Activated CD8-positive, alpha-beta memory T cell treated with anti-CD3 and anti-CD28 coated beads, Interleukin-2, amount 50 U/mL, for 4 hours (primary cell): ENCODE results near the gene LSR.

ENCODE experiments used
- DNase-seq: peaks from one replicate; pipeline ENCODE4 v3.0.0-alpha.2; 2020

The LSR gene

GRCh38 chr19:35248310-35249145 is at the start of gene LSR:
TSS of gene LSR (plus strand) at chr19:35249002. CDS start at chr19:35249023, 21 bp downstream.
- DNase-seq = peak; percentile 79

DNA sequence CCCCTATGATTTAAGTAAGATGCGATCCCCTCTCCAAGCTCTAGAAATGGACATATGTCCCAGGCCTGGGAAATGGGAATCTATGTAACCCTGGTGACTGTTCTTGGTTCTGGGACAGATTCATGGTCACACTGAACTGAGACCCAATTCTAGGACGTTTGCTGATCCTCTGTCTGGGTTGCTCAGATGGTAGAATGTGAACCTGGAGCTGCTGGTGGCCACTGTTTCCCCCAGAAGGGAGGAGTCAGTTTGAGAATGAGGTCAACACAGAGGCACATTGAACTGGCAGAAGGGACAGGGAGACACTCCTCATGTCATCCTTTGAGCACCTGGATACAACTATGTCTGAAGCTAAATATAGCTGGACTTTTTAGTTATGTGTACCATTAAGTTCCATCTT is 49.3 kb upstream of the LSR start:
- DNase-seq = no peak

DNA sequence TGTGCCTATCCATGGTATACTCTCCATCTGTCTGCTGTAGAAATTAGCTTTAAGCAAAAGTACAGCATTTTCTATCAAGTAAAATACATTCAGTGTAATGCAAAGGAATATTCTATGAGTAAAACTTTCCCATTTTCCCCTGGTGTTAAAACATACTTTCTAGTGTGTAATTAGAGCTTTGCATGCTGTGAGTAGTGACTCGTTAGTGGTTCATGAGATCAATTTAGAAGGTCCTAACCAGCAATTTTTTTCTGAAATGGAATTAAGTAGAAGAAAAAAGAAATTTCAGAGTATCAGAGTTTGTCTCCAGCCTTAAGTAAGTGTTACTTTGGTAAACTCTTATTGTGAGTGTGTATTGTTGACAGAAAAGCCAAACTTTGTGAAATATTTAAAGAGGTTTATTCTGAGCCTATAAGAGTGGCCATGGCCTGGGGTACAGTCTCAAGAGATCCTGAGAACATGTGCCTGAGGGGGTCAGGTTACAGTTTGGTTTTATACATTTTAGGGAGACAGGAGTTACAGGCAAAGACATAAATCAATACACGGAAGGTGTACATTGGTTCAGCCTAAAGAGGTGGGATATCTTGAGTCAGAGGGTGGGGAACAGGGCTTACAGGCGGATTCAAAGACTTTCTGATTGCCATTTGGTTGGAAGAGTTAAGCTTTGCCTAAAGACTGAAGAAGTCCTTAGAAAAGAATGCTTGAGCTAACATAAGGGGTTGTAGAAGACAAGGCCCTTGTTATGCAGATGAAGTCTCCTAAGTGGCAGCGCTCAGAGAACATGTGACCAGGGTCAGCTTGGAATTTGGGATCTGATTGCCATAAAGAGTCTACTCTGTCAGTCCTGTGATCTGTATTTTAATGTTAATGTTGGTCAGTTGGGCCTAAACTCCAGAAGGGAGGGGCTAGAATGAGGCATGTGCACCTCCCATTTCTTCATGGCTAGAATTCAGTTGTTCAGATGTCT is 45.8 kb upstream of the LSR start:
- DNase-seq = no peak

- DNase-seq = no peak
Measured at GRCh38 chr19:35204799-35205732, 43.7 kb upstream of the LSR start.

DNA sequence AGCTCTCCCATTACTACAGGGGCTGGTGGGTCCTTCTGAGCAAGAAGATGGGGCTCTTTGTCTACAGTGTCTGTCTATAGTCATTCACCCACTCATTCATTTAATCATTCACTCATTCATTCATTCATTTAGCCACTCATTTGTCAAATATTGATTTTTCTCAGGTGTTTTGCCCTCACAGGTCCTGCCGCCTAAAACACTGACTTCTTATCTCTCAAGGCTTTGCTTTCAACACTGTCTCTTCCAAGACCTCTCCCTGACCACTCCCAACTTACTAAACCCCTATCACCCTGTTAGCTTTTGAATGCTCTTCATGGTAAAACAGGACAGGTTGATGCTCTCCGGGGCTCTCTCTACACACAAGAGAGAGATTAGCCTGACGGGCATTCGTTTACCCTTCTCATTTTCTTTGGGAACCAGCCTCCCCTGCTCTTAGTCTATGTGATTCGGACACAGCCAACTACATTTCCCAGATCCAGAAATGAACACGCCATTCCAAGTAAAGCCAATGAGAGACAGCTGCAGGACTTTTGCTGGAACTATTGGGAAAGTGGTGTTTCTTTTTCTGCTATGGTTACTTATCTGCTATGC is 43.0 kb upstream of the LSR start:
- no peak for DNase-seq

- DNase-seq = no peak
Measured at GRCh38 chr19:35206379-35206778, 42.4 kb upstream of the LSR start.

DNA sequence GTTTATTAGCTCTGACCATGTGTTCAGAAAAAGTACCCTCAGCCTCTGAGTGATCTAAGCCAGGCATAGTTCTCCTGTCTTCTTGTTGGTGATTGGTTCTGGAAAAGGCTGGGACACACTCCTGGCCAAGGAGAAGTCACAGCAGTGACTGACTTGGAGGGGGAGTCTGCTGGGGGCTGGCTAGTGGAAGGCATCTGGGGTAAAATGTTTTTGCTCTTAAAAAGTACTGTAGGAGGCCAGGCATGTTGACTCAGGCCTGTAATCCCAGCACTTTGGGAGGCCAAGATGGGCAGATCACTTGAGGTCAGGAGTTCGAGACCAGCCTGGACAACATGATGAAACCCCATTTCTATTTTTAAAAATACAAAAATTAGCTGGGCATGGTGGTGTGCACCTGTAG is 41.9 kb upstream of the LSR start:
- DNase-seq = no peak

GRCh38 chr19:35207391-35207871 is 41.4 kb upstream of the LSR start:
- DNase-seq = no peak

DNA sequence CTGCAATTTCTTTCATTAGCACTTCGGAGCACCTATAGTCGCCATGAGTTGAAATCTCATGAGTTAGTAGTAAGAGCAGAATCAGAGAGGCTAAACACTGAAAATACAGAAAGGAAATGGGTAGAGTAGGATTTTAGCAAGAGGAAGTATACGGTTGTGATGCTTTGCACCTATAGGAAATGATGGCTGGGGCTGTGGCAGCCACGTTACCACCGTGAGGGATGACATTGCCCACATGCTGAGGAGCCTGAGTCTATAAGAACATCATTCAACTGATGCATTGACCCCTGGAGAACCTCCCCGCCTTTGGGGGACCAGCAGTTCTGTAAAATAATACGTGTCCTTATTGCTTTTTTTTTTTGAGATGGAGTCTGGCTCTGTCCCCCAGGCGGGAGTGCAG is 40.7 kb upstream of the LSR start:
- no peak for DNase-seq

DNA sequence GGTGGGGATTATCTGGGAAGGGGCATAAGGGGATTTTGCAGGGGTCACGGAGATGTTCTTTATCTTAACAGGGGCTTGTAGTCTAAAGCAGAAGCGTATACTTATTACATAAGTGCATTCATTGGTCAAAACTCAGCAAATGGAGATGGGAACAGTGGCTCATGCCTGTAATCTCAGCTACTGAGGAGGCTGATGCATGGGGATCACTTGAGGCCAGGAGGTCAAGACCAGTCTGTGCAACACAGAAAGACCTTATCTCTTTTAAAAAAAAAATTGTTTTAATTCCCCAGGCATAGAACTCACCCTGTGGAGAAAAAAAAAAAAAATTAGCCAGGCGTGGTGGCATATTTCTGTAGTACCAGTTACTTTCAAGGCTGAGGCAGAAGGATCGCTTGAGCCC is 39.2 kb upstream of the LSR start:
- DNase-seq = no peak

DNA sequence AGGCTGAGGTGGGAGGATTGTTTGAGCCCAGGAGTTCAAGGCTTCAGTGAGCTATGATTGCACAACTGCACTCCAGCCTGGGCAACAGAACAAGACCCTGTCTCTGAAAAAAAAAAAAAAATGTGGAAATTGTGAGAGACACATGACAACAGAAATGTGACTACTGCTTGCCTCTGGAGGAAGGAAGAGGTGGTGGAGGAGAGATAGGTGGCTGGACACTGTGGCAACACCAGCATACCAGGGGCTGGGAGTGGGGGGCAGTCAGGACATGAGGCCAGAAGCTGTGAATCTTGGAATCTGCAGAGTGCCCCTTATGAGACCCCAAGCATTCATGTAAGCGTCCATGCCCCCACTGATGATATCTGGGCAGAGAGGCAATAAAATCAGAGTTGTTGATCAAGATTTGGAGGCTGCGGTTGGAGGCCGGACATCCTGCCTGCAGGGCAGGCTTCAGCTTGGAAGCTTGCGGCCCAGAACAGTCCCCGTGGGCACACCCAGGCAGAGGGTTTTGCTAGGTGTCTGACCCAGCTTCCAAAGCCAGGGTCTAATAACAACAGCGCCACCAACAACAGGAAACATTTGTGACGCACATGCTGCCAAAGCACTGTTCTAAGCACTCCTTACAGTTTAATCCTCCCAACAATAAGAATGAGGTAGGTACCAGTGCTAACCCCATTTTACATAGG is 37.1 kb upstream of the LSR start:
- peak; percentile 59 for DNase-seq

DNA sequence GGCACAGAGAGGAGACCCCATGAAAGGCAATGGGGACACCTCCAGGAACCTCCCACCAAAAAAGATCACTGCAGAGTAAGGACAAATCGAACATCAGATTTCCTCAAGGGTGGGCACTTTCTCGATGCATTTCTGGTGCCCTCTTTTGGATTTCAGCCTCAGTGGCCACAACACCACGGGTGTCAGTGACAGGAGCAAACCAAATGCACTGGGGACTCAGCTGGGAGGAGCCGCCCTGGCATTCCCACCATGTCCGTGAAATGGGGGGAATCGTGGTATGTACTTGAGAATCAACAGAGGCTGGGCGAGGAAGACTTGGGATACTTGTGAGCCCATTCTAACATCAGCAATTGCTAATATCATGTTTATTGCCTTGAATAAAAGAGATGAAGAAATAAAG is 36.6 kb upstream of the LSR start:
- DNase-seq = no peak

- DNase-seq = peak; percentile 68
Measured at GRCh38 chr19:35213663-35214632, 34.9 kb upstream of the LSR start.

GRCh38 chr19:35214766-35215422 is 33.9 kb upstream of the LSR start:
- DNase-seq = no peak

DNA sequence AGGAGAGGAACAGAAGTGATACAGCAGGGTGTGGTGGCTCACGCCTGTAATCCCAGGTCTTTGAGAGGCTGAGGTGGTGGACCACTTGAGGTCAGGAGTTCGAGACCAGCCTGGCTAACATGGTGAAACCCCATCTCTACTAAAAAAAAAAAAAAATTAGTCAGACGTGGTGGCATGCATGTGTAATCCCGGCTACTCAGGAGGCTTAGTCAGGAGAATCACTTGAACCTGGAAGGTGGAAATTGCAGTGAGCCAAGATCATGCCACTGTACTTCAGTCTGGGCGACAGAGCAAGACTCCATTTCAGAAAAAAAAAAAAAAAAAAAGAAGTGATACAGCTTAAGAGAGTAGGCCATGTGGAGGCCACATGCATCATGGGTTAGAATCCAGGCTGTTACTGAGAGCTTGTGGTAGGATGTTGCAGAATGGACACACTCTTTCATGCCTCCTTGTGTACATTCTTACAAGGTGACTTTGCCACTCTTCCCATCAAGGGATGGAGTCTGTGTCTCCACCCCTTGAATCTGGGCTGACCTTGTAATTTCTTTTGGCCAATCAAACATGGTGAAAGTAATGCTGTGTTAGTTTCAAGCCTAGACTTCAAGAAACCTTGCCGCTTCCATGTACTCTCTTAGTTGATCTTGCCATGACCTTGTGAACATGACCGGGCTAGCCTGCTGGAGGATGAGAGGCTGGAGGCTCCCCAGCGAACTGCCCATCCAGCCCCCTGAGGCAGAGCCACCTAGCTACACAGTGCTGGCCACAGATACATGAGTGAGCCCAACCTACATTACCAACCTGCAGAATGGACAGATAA is 32.6 kb upstream of the LSR start:
- no peak for DNase-seq

GRCh38 chr19:35216833-35217648 is 31.8 kb upstream of the LSR start:
- DNase-seq = peak; percentile 32

GRCh38 chr19:35217649-35217990 is 31.2 kb upstream of the LSR start:
- DNase-seq = no peak

DNA sequence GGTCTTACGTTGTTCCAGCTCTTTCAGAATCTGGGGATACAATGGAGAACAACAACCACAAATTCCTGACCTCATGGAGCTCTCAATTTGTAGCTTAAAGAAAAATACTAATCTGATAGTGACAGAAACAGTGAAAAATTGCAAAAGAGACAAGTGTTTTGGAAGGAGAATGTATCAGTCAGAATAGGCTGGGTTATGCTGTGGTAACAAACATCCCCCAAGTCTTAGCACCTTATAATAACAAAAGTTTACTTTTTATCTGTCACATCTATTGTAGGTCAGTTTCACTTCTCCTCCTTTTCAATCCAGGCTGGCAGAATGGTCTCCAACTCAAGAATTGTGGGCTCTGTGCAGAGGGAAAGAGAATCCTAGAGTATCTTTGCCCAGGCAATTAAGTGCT is 29.8 kb upstream of the LSR start:
- no peak for DNase-seq
